SU-DHL-6 (cell line): ENCODE measurements around the gene INPP4B.

ENCODE experiments used
- CTCF ChIP-seq: fragments of 200-600 bp; sonication (generic); IDR thresholded peaks from one replicate; pipeline ENCODE4 v1.5.1; 2017; ENCODE audit warnings: antibody characterized with exemption, mild to moderate bottlenecking, low read length, moderate library complexity; ENCODE audit not compliant: insufficient read depth, poor library complexity, severe bottlenecking
- EZH2phosphoT487 ChIP-seq: fragments of 200-600 bp; sonication (generic), shearing (Covaris generic); conservative IDR thresholded peaks from 2 replicates; pipeline ENCODE4 v1.6.1; 2018; ENCODE audit warnings: mild to moderate bottlenecking, antibody characterized with exemption, low read length, moderate library complexity, mixed read lengths

DNA sequence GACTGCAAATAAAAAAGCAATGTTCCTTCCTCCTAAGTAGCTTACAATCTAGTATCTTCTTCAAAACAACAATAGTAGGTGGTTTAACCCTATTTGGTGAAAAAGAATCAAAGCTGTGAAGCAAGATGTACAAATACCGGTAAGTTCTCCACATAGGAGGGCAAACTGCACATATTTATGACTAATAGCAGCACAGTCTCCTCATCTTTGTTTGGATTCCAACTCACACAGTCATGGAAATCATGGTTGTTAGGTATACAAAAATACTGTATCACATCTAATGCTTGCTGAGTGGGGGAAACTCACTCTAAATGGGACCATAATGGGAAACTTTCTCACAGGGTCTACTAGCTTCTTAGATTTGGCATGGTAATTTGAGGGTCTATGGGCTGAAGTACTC, 597.2 kb downstream of the INPP4B start:
- no peak for TF ChIP-seq CTCF
- no peak for TF ChIP-seq EZH2phosphoT487
